HCT116 (cell line): Measurements from ENCODE around the gene CDCA7. TPM values are rescaled to one million over a fixed set of nuclear protein-coding genes. Genes with fewer than 3 reads are reported as not detected.
"Not testable (repeated sequence)": the region's sequence is repeated elsewhere in the genome, so short reads cannot be mapped to it uniquely, and the experiment has no call there.

Experiments used
- ATAC-seq: fragments of 200-7000 bp; cut with Tn5 transposase; 2 replicates; pipeline ENCODE4 v1.9.1; 2020; ENCODE audit warnings: mild to moderate bottlenecking, moderate library complexity
- BruUV-seq: library from RNA; stranded (reverse); fragments of 400-500 nt; replicated peaks from 2 replicates; lab custom pipeline; 2021; lab: Mats Ljungman, UMichigan
- CTCF ChIA-PET: fragments of 300-600 bp; sonication (Branson Sonifier 250); formaldehyde crosslinking; loops from one replicate; lab custom pipeline; 2021; ENCODE audit warnings: antibody characterized with exemption; lab: Charles Lee
- POLR2A ChIA-PET: fragments of 300-600, 350-600 bp; sonication (Branson Sonifier 250); formaldehyde crosslinking; loops from one replicate; lab custom pipeline; 2021; ENCODE audit warnings: antibody characterized with exemption; lab: Charles Lee
- RAD21 ChIA-PET, 2 experiments: fragments of 300-600 bp; sonication (Branson Sonifier 250); formaldehyde crosslinking; loops; one replicate each; lab custom pipeline; 2023; ENCODE audit warnings: low total read pairs in 2 of 2; ENCODE audit not compliant: uncharacterized antibody in 2 of 2, unreplicated experiment in 2 of 2, low non-redundant PET in 1 of 2; lab: Charles Lee
- DNase-seq: peaks from one replicate; pipeline ENCODE4 v3.0.0-alpha.2; 2010; ENCODE audit warnings: low read depth, low spot score
- H2AFZ ChIP-seq: fragments of 200-600 bp; shearing (Covaris generic), sonication (generic); 2 replicates; pipeline ENCODE4 v1.6.1; 2017; ENCODE audit warnings: low read depth, mixed run types, mixed read lengths, antibody characterized with exemption, low read length; ENCODE audit not compliant: poor library complexity, severe bottlenecking
- H3K27ac ChIP-seq: 2 replicates; pipeline ENCODE4 v1.5.1; 2012; ENCODE audit warnings: low read depth, low read length
- H3K27me3 ChIP-seq: fragments of 200-600 bp; sonication (generic); 2 replicates; pipeline ENCODE4 v1.6.1; 2016; ENCODE audit warnings: mixed run types, low read length, mixed read lengths; ENCODE audit not compliant: insufficient read depth
- H3K36me3 ChIP-seq, 2 experiments: fragments of 200-500 bp in 1 of 2; fragments of 200-600 bp in 1 of 2; sonication (Bioruptor generic) in 1 of 2; sonication (generic) in 1 of 2; 2 replicates each; pipeline versions ENCODE4 v1.5.1 to v1.6.1; 2014 to 2016; ENCODE audit warnings: low read length in 2 of 2, inconsistent platforms in 1 of 2, mixed read lengths in 1 of 2, mixed run types in 1 of 2; ENCODE audit not compliant: insufficient read depth in 2 of 2, control insufficient read depth in 1 of 2
- H3K4me1 ChIP-seq, 2 experiments: fragments of 200-600 bp in 1 of 2; sonication (generic) in 1 of 2; 2 replicates each; pipeline versions ENCODE4 v1.5.1 to v1.6.1; 2012 to 2017; ENCODE audit warnings: low read length in 2 of 2, inconsistent platforms in 1 of 2, mild to moderate bottlenecking in 1 of 2, mixed read lengths in 1 of 2, mixed run types in 1 of 2, moderate library complexity in 1 of 2; ENCODE audit not compliant: insufficient read depth in 2 of 2, control insufficient read depth in 1 of 2
- H3K4me2 ChIP-seq: fragments of 200-600 bp; sonication (generic); 2 replicates; pipeline ENCODE4 v1.6.1; 2017; ENCODE audit warnings: mixed run types, low read length, mixed read lengths
- H3K4me3 ChIP-seq, 2 experiments: fragments of 200-600 bp in 1 of 2; sonication (generic) in 1 of 2; replicated peaks in 1 of 2; 2 replicates each; pipeline ENCODE4 v1.5.1; 2011 to 2016; ENCODE audit warnings: low read length in 2 of 2, control low read depth in 1 of 2, low read depth in 1 of 2, mild to moderate bottlenecking in 1 of 2, mixed read lengths in 1 of 2, mixed run types in 1 of 2
- H3K79me2 ChIP-seq: fragments of 200-600 bp; sonication (generic); 2 replicates; pipeline ENCODE4 v1.6.1; 2017; ENCODE audit warnings: mild to moderate bottlenecking, mixed run types, low read length, moderate library complexity, mixed read lengths; ENCODE audit not compliant: insufficient read depth
- H3K9ac ChIP-seq: fragments of 200-600 bp; sonication (generic); 2 replicates; pipeline ENCODE4 v1.6.1; 2016; ENCODE audit warnings: low read length, mixed read lengths
- H3K9me2 ChIP-seq: fragments of 200-600 bp; sonication (generic), shearing (Covaris generic); 2 replicates; pipeline ENCODE4 v1.6.1; 2017; ENCODE audit warnings: mixed run types, mild to moderate bottlenecking, moderate library complexity; ENCODE audit not compliant: insufficient read depth
- H3K9me3 ChIP-seq, 2 experiments: fragments of 200-500 bp in 1 of 2; fragments of 200-600 bp in 1 of 2; sonication (Bioruptor generic) in 1 of 2; sonication (generic) in 1 of 2; 2 replicates each; pipeline ENCODE4 v1.6.1; 2014 to 2017; ENCODE audit warnings: low read length in 2 of 2, mixed read lengths in 2 of 2, inconsistent platforms in 1 of 2, low read depth in 1 of 2, mild to moderate bottlenecking in 1 of 2, mixed run types in 1 of 2, moderate library complexity in 1 of 2; ENCODE audit not compliant: control insufficient read depth in 1 of 2, insufficient read depth in 1 of 2
- H4K20me1 ChIP-seq: fragments of 200-600 bp; sonication (generic), shearing (Covaris generic); 2 replicates; pipeline ENCODE4 v1.6.1; 2017; ENCODE audit warnings: mixed run types, mild to moderate bottlenecking, moderate library complexity; ENCODE audit not compliant: insufficient read depth
- SRF ChIP-seq: IDR thresholded peaks from 2 replicates; pipeline ENCODE4 v1.6.1; 2012; ENCODE audit warnings: low read depth
- TCF7L2 ChIP-seq: IDR thresholded peaks from 2 replicates; pipeline ENCODE4 v1.7.0; 2011; ENCODE audit warnings: borderline replicate concordance, inconsistent platforms; ENCODE audit not compliant: insufficient read depth, insufficient read length; ENCODE audit errors: extremely low read depth
- intact Hi-C: fragments of 100-400 bp; cut with micrococcal nuclease; formaldehyde crosslinking; loops from 2 replicates; pipeline ENCODE4 v1.10.0; 2022
- total RNA-seq: library from RNA; stranded (reverse); gene quantifications from one replicate; pipeline ENCODE4 v1.2.1, GENCODE V29; 2021; ENCODE audit not compliant: unreplicated experiment
- TF ChIP-seq, protein P1 (sequence below): IDR thresholded peaks from 2 replicates; pipeline ENCODE4 v1.6.1; 2011; ENCODE audit warnings: mild to moderate bottlenecking, low read length, moderate library complexity; ENCODE audit not compliant: insufficient replicate concordance; ENCODE audit errors: extremely low read depth

Gene CDCA7
- total RNA-seq, 1 experiment from 2014 or later, result 57.9 TPM

DNA sequence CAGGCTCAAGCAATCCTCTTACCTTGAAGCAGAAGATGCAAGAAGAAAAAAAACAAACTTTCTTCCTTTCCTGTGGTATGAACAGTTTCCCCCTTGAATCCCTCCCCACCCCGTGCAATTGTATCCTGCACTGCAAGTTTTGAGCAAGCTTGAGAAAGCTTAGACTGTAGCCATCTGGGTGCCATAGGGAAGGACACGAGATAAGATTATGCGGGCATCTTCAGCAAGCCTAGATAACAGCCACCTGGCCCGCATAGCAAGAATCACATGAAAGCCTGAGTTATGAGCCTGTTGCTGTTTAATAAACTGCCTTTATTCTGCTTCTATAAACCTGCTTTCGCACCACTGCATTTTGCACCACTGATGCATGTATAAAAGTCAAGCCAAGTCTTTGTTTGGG lies 27.3 kb upstream of the CDCA7 start:
- Histone ChIP-seq H3K27me3 (no peaks in the 10 kb centered on the region), H3K9ac (no peak overlapping the region), H4K20me1 (no peaks in the 10 kb centered on the region), H3K4me1 (no peaks in the 10 kb centered on the region), H3K4me3 (no peak overlapping the region), H3K79me2 (no peaks in the 10 kb centered on the region), H3K9me2 (no peaks in the 10 kb centered on the region), H3K4me2 (no peak overlapping the region), H3K9me3 (peaks cover 2 to 6% of the 10 kb centered on the region in 2 experiments; a peak in 1 of 4 replicates), H3K36me3 (no peaks in the 10 kb centered on the region), H2AFZ (no peak overlapping the region), H3K27ac (no peak overlapping the region)
- TF ChIP-seq TCF7L2, result no peak
- no peak for TF ChIP-seq SRF
- TF ChIP-seq, protein P1, sequence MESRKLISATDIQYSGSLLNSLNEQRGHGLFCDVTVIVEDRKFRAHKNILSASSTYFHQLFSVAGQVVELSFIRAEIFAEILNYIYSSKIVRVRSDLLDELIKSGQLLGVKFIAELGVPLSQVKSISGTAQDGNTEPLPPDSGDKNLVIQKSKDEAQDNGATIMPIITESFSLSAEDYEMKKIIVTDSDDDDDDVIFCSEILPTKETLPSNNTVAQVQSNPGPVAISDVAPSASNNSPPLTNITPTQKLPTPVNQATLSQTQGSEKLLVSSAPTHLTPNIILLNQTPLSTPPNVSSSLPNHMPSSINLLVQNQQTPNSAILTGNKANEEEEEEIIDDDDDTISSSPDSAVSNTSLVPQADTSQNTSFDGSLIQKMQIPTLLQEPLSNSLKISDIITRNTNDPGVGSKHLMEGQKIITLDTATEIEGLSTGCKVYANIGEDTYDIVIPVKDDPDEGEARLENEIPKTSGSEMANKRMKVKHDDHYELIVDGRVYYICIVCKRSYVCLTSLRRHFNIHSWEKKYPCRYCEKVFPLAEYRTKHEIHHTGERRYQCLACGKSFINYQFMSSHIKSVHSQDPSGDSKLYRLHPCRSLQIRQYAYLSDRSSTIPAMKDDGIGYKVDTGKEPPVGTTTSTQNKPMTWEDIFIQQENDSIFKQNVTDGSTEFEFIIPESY, result no peak
- DNase-seq (no peak), ATAC-seq (no peak)
- no TSS peak for BruUV-seq
- ChIA-PET CTCF (no interaction called here), POLR2A (no interaction called here), RAD21 (no interaction called here)
- intact Hi-C loops, result no loop called here

DNA sequence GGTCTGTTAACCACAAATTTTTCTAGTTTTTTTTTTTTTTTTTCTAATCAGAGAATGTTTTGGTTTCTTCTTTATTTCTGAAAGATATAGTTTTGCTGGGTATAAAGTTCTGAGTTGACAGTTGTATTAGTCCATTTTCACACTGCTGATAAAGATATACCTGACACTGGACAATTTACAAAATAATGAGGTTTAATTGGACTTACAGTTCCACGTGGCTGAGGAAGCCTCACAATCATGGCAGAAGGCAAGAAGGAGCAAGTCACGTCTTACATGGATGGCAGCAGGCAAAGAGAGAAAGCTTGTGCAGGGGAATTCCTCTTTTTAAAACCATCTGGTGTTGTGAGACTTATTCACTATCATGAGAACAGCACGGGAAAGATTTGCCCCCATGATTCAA lies 21.7 kb upstream of the CDCA7 start:
- DNase-seq, H3K9ac ChIP-seq, RAD21 ChIA-PET, H3K9me2 ChIP-seq, CTCF ChIA-PET, POLR2A ChIA-PET, H3K27ac ChIP-seq, BruUV-seq, H3K4me1 ChIP-seq, H3K79me2 ChIP-seq, H2AFZ ChIP-seq, H4K20me1 ChIP-seq, H3K36me3 ChIP-seq, intact Hi-C loops, ATAC-seq, H3K4me3 ChIP-seq, H3K4me2 ChIP-seq, H3K27me3 ChIP-seq: not testable (repeated sequence)
- H3K9me3 ChIP-seq, result peaks cover 0 to 14% of the 10 kb centered on the region in 2 experiments; a peak in 1 of 4 replicates
